GM19193 (cell line): ENCODE data around the gene CDT1.

Source experiments
- POLR2A ChIP-seq: IDR thresholded peaks from 4 replicates; pipeline ENCODE4 v1.6.1; 2011; ENCODE audit not compliant: insufficient read depth, insufficient read length; ENCODE audit errors: extremely low read depth

The CDT1 gene

DNA sequence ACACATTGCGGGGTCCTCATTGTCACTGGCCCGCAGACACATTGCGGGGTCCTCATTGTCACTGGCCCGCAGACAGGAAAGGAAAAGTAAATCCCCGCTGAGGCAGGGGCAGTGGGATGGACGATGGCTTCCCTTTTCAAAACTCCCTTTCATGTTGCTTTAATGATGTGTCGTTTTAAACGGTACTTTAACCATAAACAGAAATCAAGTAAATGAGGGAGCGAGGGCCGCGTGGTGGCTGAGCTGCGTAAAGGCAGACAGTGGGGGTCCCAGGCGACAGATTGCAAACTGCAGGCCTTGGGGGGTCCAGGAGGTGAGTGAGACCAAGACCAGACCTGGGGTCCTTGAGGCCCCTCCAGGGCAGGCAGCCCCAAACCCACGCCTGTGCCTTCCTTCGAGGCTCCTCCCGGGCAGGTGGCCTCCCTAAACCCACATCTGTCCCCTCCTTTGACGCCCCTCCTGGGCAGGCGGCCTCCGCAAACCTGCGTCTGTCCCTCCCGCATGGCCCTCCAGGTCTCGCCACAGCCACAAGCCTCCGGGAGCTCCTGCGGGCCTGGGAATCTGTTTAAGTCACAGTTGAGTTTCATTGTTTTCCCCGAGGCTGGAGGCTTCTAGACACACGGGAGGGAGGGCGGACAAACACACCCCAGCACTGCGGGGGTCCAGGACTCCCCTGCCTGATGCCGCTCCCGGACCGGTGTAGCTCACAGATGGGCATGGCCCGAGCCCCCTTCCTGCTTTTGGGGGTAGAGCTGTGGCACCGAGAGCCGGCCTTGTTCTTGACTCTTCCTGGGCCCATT, 25.9 kb upstream of the CDT1 start:
- TF ChIP-seq POLR2A: no peak

DNA sequence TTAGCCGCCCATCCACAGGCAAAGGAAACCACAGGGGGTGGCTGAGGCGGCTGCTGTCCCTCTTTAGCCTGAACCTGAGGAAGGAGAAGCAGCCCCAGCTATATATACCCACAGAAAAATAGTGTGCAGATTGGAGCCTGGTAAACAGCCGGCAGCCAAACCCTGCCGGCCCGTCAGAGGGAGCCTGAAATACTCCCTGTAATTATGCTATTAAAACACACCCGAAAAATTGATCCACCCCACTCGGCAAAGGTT, 25.4 kb upstream of the CDT1 start:
- TF ChIP-seq POLR2A: no peak

GRCh38 chr16:88778541-88779065, 25.0 kb upstream of the CDT1 start:
- no peak for TF ChIP-seq POLR2A

DNA sequence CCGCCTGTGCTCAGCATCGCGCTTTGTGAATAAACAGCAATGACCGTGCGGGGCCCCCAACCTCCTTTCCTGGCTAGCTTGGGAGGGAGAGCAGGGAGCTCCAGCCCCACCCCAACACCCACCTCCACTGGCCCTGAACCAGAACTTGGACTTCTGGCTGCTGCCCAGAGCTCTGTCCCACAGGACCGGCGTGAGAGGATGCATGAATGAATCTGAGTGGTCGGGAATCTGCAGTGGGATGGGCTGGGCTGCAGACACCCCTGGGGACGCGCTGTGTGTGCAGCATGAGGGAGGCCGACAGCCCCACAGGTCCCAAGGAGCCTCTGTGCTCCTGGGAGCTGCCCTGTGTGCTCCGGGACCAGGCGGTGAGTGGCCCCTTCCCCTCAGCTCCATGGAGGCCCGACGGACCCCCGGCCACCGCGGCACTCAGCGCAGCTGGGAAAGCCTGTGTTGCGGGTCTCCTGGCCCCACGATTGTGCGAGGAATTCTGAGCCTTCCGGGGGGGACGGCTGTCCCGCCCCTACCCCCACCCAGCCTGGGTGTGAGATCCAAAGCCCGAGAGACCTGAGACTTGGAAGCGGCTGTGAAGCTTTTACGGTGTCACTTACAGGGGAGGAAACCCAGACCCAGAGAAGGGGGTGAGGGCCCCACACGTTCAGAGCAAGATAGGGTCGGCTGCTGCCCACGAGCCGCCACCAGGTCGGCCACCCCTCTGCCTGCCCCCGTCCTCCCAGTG, 24.0 kb upstream of the CDT1 start:
- no peak for TF ChIP-seq POLR2A

DNA sequence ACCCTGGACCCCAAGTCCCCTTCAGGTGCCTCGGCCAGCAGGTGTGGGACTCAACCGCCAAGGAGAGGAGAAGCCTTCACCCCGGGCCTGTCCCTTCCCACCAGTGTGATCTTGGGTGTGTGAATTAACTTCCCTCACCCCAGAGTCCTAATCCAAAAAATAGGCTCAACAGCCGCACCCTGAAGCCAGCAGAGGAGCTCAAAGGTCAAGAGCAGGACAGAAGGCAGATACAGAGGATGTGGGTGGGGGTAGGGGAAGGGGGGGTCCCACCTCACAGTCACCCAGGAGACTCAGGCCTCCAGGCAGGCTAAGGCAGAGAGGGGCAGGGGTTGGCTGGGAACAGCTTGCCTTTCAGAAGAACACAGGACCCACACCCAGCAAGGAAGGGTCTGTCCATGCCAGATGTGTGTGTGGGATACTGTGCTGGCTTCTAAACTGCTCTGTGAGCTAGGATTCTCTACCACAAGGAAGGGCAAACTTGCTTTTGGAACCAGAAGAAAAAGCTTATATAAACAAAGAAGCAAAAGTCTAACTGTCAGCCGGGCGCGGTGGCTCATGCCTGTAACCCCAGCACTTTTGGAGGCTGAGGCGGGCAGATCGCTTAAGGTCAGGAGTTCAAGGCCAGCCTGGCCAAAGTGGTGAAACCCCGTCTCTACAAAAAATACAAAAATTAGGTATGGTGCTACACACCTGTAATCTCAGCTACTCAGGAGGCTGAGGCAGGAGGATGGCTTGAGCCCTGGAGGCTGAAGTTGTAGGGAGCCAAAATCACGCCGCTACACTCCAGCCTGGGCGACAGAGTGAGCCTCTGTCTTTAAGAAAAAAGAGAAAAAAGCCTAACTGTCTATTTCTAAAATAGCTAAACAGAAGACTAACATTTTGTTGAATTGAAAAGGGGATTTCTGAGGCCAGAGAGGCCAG, 23.2 kb upstream of the CDT1 start:
- no peak for TF ChIP-seq POLR2A

DNA sequence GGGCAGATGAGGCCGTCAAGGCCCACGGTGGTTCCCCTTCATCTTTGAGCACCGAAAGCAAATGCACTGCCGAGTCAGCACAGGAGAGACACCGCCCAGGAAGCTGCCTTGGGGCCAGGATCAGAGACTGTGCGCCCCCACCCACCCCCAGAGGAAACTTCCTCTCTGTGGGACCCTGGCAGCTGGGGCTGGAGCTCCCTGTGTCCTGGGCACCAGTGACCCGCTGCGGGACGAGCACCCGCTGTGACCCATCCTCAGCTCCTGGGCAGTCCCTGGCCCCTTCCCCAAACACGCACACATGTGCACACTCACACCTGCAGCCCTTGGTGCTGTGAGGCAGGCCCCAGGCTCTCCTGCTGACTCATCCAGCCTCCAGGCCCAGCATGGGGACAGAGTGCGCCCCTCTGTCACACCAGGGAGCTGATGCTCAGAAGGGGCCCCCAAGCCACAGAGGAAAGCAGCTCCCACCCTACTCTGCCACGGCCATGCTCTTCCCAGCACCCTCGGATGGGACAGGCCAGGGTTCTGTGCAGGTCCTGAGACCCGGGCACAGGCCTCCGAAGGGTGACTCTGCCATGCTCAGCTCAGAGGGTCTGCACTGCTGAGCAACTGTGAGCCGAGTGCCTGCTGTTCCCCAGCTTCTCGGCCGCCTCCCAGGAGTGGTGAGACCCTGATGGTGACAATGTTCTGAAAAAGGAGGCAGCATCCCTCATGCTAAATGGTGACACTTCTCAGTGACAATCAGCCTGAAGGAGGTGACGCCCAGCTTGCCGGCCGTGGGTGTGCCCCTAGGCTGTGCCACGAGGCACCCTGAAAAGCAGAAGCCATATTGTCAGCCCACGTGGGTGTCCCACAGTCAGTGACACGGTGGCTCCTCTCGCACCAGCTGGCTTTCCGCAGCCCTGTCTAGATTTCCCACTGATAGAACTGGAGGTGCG, 22.2 kb upstream of the CDT1 start:
- TF ChIP-seq POLR2A: peak; percentile 60

DNA sequence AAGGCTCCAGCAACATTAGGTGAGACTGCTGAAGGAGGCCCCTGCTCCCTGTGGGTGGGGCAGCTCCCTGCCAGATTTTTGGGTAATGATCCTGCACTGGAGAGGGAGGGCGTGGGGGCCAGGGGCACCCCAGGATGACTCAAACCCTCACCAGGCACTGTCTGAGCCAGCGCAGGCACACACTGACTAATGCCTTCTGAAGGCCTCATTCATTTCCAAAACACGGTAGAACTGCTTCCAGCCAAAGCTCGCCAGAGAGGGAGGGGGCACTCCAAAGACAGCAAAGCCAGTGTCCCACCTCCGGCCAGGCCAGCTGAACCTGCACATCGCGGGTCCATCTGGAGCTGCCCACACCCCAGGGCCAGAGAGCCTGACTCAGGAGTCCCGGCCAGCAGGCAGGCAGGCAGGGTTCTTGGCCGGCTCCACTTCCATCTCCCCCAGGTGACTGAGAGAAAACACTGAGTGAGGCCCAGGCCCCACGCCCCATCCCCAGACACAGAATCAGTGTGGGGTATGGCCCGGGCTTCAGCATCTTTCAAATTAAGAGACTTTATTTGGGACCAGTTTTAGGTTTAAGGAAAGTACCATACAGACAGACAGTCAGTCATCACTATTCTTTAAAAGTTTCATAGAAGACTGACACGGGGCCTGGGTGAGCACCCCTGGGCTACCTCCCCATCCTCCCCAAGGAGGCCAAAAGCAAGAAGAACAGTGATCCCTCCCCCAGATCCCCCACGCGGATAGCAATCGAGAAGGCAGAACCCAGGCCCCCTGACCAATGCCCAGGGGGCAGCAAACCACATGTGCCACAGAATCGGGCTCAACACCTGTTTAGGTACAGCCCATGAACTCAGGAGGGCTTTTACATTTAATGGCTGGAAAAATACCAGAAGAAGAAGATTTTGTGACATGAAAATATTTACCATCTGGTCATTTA, 20.9 kb upstream of the CDT1 start:
- TF ChIP-seq POLR2A: no peak

GRCh38 chr16:88783391-88784073, 20.1 kb upstream of the CDT1 start:
- no peak for TF ChIP-seq POLR2A

DNA sequence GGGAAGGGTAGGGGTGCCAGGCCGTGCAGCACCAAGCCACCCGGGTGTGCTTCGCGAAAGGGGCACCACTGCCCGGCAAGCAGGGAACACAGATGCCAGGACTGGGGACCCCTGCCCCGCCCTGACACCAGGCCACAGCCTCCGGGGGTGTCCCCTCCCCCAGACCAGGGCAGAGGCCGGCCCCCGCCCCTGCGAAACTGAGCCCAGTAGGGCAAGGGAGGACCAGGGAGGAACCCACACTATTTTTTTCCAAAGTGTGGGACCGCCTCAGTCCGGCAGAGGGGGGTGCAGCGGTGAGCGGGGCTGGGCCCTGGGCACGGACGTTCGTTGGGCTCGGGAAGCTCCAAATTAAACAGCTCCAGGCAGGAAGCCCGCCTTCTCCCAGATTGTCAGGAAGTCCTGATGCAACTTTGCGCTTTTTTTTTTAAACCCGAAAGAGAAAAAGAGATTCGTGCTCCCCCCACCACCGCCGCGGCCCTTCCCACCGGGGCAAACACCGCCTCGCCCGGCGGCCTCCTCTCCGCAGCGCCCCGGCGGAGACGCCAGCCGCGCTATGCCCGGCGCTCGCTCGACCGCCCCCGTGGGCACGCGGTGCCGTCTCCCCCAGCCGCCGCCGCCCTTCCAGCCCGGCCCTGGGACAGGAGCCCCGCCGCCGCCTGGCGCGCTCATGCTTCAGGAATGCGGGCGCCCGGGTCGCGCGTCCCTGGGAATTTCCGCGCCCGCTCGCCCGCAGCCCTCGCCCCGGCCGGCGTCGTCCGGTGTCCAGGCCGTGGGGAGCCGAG, 19.3 kb upstream of the CDT1 start:
- TF ChIP-seq POLR2A: no peak

GRCh38 chr16:88784856-88785105, 18.8 kb upstream of the CDT1 start:
- no peak for TF ChIP-seq POLR2A

DNA sequence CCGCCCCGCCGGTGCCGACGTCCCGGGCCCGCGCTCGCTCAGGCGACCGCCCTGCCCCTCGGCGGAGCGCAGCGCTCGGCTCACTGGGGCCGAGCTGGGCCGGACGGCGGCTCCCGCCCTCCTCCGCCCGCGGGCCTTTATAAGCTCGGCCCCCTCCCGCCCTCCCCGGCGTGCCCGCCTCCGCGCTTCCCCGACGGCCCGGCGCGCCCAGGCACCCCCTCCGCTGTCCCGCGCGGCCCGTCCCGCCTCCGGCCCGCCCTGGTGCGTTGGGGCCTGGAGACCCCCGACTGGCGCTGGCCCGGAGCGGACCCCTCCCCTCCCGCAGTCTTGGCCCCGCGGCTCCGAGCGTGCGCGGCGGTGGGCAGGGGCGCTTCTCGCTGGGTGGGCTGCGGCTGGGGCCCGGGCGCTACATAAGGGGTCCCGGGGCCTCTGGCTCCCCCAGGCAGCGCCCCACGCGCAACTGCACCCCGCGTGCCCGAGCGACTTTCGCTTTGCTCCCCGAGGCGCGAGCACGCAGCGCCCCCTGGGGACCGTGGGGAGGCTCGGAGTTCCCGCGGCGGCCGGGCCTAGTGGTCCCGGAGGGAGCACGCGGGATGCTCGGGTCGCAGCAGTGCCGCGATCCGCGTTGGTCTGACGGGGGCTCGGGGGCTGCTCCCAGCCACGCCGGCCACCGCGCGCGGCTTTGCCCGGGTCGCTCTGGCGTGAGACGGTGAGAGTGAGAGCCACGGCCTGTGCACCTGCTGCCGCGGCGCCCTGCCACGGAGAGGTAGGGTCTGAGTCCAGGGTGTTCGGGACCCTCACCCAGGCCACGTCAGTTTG, 18.3 kb upstream of the CDT1 start, which contains the start of gene PIEZO1:
Gene PIEZO1, minus strand, starts transcription at position 115 of the 819 bp plus-strand sequence. CDS start 256 bp downstream, outside the sequence.
- peak; percentile 75 for TF ChIP-seq POLR2A

- no peak for TF ChIP-seq POLR2A
Observed at GRCh38 chr16:88787579-88788314, 15.8 kb upstream of the CDT1 start.
